DMS53 (cell line): ENCODE data around the gene CNOT2.

Experiments used
- DNase-seq: peaks from one replicate; lab custom pipeline; 2025; lab: John Stamatoyannopoulos, UW

Gene CNOT2

DNA sequence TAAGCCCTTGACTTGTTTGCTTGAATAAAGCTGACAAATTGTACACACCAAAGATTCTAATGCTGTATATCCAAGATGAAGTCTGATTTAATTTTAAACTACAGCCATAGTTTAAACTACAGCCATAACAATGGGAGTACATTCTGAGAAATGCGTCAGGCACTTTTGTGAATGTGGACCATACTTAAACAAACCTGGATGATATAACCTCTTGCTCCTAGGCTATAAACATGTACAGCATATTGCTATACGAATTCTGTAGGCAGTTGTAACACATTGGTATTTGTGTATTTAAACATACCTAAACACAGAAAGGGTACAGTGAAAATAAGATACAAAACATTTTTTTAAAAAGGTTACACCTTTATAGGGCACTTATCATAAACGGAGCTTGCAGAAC lies 63.4 kb downstream of the CNOT2 start:
- no peak for DNase-seq

DNA sequence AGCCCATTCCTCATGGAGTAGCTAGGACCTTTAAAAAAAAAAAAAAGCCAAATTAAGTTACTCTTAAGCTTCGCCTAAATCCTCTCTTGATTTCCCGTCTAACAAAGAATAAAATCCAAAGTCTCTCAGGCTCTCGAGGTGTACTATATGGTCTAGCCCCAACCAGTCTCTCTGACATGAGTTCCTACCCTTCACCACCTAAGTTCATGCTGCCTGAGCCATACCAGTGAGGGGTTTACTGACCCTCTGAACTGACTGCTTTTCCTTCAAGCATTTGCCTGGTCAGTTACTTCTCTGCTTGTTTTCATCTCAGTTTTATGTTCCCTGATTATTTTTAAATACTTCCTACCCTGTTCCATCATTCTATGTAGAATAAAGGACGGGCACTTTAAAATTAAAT lies 64.6 kb downstream of the CNOT2 start:
- DNase-seq: no peak

DNA sequence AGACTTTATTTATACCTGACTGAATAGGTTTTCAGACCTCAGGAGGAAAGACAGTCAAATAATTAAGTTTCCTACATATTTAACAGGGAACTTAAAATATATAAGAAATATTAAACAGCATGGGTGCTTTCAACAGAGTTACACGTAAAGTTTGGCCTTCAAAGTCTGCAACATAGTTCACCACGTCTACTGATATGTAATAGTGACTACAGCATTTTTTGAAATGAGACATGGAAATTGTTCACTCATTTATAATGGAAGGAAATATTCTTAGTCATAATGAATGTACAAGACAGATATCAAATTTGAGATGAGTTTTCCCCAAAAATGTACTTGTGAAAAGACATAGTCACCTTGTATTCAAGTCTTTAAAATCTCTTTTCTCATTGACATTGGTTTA lies 66.1 kb downstream of the CNOT2 start:
- DNase-seq: no peak

DNA sequence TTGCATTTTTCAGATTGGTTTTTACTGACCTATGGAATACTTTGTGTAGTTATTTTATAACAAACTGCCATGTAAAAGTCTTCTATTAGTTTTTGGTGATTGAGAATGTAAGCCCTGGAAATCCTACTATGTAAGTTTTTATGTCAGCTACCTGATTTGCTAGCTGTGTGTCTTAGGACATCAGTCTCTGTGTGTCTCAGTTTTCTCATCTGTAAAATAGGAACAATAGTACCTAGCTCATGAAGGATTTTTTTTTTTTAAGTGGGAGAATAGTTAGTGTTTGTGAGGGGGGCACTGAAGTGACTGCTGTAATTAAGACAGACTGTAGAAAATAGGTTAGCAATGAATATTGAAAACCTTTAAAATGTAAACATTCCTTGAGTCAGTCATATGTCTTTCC lies 70.9 kb downstream of the CNOT2 start:
- DNase-seq: no peak

DNA sequence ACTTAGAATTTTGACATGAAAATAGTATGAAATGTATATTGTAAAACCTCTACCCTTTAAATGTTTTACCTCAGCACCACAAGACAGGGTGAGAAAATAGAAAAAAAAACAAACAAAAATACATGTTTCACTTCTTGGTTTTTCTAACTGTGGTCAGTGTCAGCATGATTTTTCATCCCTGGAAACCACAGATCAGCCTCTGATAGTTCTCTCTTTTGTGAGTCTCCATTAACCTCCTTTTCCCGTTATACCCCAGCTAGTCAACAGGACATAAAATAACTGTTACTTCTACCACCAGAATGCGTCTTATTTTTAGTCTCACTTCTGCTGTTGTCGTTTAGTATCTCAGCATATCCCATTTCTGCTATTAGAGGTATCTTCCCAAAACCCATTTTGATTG lies 74.5 kb downstream of the CNOT2 start:
- DNase-seq: no peak

DNA sequence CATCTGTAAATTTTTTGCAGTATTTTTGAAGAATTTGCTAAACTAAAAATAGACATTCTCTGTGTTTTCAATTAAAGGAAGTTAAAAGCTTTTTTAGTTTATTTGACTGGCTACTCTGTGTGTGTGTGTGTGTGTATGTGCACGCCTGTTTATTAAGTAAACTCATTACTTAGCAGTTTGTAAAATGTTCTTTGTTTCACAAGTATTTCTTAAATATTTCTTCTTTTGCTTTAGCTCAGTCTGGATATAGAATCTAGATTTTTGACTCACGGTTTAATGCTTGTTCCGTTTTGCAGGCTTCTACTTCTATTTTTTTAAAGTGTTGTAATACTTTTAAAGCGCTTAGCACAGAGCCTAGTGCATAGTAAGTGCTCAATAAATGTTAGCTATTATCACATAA lies 76.4 kb downstream of the CNOT2 start:
- DNase-seq: no peak

DNA sequence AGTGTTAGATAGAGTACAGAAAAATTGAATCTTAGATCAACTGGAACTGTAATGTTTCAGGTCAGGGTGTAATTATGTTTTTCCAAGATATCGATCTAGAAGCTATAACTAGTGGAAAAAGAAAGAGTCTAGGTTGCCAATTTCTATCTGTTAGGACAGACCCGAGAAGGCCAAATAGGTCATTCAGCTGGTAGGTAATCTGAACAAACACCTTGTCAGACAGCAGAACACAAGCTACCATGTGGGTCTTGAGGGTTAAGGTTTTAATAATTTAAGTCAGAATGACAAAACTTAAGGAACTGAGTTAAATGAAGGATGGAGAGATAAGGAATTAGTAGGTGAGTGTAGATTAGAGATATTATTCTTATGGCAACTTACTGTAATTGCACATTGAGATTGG lies 78.0 kb downstream of the CNOT2 start:
- no peak for DNase-seq

DNA sequence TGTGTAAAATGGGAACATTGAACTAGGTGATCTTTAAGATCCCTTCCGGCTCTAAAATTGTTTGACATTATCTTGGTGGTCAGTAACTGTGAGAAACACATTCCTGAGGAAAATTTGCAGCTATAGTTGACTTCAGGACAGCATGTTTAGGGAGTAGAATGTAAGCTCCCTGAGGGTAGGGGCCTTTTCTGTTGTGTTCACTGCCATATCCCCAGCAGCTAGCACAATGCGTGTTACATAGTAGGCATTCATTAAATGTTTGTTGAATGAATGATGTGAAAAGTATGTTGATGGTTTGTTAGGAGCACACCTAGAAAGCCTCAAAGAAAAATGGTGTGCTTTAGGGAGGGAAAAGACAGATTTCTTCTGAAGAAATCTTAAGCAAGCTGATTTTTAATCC lies 84.3 kb downstream of the CNOT2 start:
- no peak for DNase-seq

DNA sequence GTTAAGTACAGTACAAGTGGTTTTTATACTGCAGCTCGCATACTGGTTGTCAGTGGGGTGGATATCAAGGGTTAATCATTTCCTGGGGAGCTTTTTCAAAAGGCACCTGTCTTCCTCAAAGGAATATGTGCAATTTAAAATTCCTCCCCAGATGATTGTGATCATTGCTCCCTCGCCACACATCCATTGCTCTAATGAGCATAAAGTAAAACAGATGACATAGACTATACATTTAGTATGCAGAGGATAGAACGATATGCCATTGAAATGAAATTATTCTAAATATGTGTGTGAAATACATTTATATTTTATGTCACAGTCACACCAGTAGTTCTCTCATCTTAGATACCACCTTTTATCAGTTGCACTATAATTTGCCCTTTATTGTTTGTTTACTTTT lies 86.5 kb downstream of the CNOT2 start:
- no peak for DNase-seq

DNA sequence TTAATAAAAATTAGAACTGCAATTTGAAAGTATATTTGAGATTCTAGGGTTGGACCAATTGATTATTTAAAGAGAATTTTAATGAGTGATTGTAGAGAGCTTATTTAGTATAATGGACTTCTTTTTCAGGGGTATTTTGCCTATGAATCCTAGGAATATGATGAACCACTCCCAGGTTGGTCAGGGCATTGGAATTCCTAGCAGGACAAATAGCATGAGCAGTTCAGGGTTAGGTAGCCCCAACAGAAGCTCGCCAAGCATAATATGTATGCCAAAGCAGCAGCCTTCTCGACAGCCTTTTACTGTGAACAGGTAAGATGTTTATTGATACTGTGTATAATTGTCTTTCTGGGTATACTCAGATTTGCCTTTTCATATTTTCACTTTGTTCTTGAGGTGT lies 86.9 kb downstream of the CNOT2 start:
- DNase-seq: no peak

DNA sequence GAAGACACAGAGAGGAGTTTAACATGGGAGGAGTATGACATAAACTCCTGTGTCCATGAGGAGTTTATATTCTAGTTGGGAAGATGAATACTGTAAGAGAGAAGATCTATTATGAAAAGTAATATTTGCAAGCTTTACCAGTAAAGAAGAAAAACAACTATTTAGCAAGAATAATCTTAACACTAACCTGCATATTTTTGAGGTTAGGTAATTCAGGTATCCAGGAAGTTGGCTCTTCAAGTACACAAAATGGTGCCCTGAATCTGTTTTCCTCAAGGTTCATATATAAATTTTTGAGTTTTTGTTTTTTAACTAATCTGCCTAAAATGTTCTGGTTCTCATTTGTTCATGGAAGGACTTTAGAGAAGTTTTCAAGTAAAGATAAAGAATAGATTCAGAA lies 89.0 kb downstream of the CNOT2 start:
- DNase-seq: peak; percentile 34

DNA sequence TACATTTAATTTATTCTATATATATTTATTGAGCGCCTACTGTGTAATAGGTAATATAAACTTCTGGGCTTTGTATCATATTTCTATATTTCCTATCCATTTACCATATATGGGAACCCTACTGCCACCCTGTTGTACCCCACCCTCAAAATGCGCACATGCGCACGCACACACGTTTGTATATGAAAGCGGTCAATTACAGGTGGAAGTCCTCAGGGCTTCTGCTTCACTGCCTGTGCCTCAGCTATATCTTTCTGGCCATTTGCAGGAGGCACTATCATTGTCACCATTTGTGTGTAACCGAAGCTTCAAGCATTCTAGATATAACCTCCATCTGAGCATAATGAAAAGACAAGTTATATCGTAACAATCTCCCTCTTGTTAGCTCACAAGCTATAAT lies 91.5 kb downstream of the CNOT2 start:
- DNase-seq: no peak

DNA sequence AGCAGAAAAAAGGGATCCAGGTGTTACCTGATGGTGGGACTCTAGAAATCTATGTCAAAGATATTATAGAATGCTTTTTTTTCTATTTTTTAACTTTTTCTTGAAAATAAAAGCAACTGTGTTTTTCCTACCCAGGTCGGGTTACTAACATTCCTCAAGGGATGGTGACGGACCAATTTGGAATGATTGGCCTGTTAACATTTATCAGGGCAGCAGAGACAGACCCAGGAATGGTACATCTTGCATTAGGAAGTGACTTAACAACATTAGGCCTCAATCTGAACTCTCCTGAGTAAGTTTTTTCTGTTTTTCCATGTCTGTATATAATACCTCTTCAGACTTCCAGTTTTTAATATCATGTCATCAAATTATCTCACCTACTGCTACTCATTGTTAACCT lies 95.3 kb downstream of the CNOT2 start:
- DNase-seq: no peak

DNA sequence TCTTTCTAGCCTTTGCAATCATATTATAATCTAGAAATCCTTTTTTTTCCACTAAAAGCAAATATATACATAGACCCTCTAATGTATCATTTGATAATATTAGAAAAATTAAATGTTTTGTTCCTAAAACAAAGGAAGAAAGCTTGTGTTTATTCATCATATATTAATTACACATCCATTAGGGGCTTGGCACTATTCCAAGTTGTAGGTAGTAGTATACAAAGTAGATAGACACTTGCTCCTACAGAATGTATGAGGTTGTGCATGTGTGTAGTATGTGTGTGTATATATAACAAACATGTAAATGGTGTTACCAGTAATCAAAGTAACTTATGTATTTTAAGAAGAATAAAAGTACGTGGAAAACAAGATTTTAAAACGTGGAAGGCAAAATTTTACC lies 107.8 kb downstream of the CNOT2 start:
- no peak for DNase-seq

DNA sequence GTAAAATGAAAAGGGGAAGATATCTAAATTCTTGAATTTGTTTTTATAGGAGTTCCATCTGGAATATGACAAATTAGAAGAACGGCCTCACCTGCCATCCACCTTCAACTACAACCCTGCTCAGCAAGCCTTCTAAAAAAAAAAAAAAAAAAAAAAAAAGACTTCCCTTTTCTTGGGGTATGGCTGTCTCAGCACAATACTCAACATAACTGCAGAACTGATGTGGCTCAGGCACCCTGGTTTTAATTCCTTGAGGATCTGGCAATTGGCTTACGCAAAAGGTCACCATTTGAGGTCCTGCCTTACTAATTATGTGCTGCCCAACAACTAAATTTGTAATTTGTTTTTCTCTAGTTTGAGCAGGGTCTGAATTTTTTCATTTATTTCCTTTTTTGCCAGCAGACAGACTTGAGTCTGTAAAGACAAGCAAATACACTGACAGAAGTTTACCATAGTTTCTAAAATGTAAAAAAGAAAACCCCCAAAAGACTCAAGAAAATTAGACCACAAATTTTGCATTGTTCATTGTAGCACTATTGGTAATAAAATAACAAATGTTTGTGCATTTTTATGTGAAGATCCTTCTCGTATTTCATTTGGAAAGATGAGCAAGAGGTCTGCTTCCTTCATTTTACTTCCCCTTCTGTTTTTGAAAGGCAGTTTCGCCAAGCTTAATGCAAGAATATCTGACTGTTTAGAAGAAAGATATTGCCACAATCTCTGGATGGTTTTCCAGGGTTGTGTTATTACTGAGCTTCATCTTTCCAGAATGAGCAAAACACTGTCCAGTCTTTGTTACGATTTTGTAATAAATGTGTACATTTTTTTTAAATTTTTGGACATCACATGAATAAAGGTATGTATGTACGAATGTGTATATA lies 110.8 kb downstream of the CNOT2 start:
- DNase-seq: no peak

DNA sequence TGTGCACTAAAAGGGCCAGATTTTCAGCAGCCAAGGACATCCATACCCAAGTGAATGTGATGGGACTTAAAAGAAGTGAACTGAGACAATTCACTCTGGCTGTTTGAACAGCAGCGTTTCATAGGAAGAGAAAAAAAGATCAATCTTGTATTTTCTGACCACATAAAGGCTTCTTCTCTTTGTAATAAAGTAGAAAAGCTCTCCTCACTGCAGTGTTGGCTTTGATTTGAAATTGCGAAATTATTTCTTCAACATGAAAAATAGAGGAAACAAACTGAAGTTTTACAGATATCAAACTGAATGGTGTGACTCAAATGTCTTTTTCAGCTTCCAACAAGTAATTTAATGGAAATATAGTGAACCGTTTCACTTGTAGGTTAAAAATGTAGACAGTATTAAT lies 111.6 kb downstream of the CNOT2 start:
- DNase-seq: no peak

DNA sequence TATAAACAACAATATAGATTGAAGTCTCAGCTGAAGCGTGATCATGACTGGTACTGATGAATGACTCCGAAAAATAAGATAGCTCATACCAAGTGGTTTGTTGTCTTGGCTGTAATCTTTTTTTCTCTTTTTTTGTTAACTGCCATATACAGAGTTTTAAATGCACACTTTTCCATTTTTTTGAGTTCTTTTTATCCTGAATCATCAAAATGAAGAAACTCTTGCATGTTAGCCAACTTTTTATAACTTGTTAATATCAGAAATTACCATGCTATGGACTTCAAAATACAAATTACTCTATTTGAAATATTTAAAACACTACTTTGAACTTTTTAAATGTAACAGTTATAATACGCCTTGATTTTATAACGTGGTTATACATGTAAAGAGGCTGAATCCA lies 112.7 kb downstream of the CNOT2 start:
- no peak for DNase-seq

DNA sequence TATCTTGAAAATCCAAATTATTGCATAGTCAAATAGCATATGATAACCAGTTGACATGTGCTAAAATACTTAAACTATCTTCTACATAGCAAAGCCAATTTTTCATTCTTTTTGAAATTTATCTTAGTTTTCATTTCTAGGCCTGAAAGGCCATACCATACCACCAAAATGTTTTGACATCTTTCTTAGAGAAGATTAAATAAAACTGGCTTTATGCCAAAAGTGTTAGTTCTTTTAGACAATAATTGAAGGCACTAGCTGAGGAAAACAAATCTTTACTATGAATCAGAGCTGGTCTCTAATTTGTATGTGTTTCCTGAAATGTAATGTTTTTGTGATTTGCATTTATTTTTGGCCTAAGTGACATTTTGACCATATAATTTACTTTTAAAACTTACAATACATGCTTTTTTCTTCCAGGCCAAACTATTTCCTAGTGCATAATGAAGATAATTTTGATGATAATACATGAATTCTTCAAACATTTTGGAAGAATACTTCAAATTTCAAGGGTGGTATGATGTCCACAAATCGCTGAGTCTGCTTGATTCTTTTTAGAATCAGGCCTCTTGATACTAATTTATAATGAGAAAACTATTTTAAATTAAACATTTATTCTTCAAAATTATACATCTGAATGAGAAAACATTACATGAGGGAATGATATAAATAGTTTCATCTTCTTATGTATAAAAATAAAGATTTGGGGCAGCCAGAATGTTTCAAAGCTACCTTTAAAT lies 116.4 kb downstream of the CNOT2 start:
- DNase-seq: no peak

DNA sequence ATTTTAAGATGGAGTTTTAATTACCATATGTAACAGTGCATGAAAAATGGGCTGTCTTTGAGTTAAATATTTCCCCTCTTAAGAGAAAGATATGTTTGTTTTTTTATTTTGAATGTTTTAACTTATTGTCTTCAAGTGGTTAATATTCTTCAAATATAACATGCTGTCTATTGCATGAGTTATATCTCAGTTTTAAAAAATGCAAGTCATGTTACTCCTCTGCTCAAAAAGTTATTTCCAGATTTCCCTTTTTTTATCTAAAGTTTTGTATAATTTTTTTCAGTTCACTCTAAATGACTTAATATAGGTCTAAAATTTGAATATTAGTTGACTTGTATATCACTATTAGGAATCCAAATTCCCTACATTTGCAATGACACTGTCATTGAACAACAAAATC lies 117.0 kb downstream of the CNOT2 start:
- no peak for DNase-seq

DNA sequence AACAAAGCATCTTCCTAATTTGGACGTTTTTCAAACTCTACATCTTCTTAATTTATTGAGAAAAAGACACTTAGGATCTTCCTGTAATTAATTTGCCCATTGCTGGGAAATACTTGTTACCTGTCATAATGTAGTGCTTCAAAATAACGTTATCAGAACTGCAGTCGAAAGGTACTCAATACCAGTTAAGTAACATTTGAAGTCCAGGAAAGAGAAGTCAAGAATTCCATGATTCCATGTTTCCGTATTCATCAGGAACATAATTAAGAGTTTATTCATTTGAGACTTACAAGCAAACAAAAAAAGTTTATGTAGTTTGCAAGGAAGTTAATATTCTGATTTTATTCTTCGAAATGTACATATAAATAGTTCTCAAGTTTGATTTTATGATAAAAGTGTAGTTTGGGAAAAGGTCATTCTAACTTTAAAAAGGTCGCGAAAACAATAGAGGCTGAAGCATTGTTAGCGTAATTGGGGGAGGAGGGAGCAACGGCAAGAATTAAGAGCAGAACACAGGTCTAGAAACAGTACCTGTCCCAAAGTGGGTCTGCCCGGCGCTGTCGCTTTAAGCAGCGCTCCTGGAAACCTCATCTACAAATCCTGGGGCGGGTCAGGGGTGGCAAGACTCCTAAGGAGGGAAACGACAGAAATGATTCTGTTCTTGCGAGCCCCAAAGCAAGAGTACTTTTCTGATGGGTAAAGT lies 121.6 kb downstream of the CNOT2 start:
- DNase-seq: peak; percentile 48

DNA sequence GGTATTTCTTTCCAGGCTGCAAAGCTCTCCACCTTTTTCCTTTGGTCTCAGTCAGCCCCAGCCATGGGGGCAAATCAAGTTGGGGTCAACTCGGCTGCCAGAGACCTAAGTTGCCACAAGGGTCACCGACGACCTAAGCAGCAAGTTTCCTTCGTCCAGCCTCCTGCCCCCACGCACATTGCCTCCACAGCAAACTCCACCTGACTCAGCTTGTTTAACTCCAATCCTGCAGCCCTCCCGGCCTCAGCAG lies 122.1 kb downstream of the CNOT2 start:
- DNase-seq: no peak

DNA sequence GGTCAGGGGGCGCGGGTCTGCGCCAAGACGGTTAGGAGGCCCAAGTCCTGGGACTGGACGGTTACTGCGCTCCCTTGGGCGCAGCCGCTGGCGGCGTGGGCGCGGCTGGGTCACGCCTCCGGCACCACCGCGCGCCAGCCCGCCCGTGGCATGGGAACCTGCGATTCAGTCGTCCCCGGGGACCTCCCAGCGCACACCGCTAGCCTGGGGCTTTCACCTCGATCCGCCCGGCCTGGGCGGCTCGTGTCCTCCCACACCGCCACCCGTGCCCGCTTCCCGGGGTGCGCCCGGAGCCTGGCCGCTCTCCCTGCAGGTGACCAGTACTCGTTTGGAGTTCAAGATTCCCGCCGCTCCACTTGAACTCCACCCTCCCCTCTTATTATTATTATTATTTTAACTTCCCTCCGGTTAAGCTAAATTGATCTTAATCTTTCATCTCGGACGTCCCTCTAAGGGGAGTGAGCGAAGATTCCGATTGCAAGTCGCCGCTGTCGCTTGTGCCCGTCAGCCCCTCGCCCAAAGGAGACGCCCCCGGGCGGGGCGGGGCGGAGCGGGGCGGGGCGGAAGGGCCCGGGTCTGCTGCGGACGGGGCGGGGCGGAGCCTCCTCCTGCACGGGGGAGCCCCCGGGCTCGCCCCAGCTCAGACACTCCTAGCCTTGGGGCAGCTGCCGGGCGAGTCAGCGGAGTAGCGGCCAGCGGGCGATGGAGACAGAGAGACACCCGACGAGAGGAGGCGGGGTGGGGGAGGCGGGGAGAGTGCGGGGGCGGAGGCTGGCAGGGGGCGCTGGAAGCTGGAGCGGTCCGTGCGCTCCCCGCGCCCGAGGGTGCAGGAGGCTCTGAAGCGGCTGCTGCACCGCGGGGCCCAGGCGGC lies 122.7 kb downstream of the CNOT2 start, which contains the start of gene KCNMB4:
Gene KCNMB4, plus strand, starts transcription at position 643 of the 871 bp plus-strand sequence. CDS start 445 bp downstream, outside the sequence.
- DNase-seq: peak; percentile 82
